ENCODE results near the gene MREG. TPM values are rescaled to one million over a fixed set of nuclear protein-coding genes. Genes with fewer than 3 reads are reported as not detected.

MREG gene
- total and polyA plus RNA-seq, 9 of the 15 experiments (the other 6 are each of a cell fraction or from before 2014, with no cell fraction given): 0.77 to 3.8 (median 2.3) TPM

DNA sequence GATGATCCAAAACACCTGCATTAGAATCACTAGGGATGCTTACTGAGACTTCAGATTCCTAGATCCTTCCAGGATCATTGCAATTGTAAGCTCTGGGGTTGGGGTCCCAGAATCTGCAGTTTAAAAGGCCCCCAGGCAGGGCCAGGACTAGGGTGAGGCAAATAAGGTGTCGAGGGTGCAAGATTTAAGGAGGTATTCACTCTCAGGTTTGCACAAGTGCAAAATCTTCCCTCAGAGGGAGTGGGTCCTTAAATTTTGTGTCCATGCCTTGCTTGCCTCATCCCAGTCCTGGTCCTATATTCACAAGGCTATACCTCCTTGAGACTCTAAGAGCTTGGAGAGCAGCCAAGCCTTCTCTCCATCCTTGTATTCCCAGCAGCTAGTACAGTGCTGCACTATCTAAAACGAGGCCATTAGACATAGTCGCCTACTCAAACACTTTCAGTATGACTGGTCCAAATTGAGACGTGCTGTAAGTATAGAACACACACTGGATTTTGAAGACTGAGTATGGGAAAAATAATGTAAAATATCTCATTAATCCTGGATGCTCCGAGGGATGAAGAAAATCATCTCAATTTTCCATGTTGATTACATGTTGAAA is 31.6 kb upstream of the MREG start (continued):
- TF ChIP-seq ARID4B (CRISPR knock-in tag; IDR thresholded peaks at IDR 0.05) (no peak), FOXA3 (CRISPR knock-in tag; conservative IDR thresholded peaks at IDR 0.05 in 1 of 2, IDR thresholded peaks at IDR 0.05 in 1 of 2) (no peak)

DNA sequence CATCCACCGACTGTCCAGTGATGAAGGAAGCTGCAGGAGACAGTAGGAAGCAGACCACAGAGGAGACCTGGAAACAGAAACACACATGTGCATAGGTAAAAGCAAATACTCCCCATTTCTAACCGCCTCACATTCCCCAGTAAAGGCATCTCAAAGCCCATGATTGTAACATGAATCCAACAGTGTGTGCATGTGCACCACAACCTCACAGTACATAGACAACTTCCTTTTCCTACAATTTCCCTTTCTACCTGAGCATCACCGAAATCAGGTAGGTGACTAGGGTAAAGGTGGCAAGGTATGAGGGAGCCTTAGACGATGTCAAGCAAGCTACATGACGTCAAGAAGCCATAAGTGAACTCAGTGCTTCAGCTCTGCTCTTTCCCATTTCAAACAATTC is 30.6 kb upstream of the MREG start:
- no TSS peak for BruUV-seq (replicated peaks)
- Histone ChIP-seq H3K9ac (ENCODE audit: insufficient read depth in 1 of 2, low read depth in 2 of 2, low read length in 2 of 2) (no peak overlapping the region), H3K9me3 (replicated peaks; ENCODE audit: control insufficient read depth, insufficient read depth, low read depth, low read length) (no peaks in the 10 kb centered on the region), H3K36me3 (ENCODE audit: control insufficient read depth, insufficient read depth, low read length) (no peaks in the 10 kb centered on the region), H3K27me3 (ENCODE audit: control insufficient read depth in 2 of 2, insufficient read depth in 2 of 2, low read length in 2 of 2) (no peaks in the 10 kb centered on the region), H4K20me1 (replicated peaks; ENCODE audit: control insufficient read depth, insufficient read depth, low read length) (no peaks in the 10 kb centered on the region), H3K4me3 (no peak overlapping the region), H3K9me1 (ENCODE audit: control insufficient read depth, insufficient read depth, low read length) (peaks cover 3% of the 10 kb centered on the region), H3K4me2 (ENCODE audit: insufficient read depth, low read length) (no peak overlapping the region), H2AFZ (ENCODE audit: low read depth, low read length) (no peak overlapping the region), H3K4me1 (replicated peaks in 1 of 2; ENCODE audit: control insufficient read depth in 2 of 2, insufficient read depth in 2 of 2, low read length in 2 of 2) (no peaks in the 10 kb centered on the region; a peak in 1 of 5 replicates), H3K79me2 (ENCODE audit: control insufficient read depth, insufficient read depth, low read length) (no peaks in the 10 kb centered on the region), H3K27ac (ENCODE audit: extremely low read depth, low read depth, low read length) (no peak overlapping the region)
- 53% methylated on average over 5 of the region's 5 CpGs for WGBS (ENCODE audit: insufficient coverage, low coverage, missing lambda C conversion rate)
- no peak for TF ChIP-seq CBX8 (IDR thresholded peaks at IDR 0.05; ENCODE audit: borderline replicate concordance, extremely low read depth, low read depth, low read length, poor library complexity, severe bottlenecking)
- TF ChIP-seq SAFB2 (IDR thresholded peaks at IDR 0.05; ENCODE audit: borderline replicate concordance, low read depth, low read length, severe bottlenecking): no peak
- TF ChIP-seq, protein P1, sequence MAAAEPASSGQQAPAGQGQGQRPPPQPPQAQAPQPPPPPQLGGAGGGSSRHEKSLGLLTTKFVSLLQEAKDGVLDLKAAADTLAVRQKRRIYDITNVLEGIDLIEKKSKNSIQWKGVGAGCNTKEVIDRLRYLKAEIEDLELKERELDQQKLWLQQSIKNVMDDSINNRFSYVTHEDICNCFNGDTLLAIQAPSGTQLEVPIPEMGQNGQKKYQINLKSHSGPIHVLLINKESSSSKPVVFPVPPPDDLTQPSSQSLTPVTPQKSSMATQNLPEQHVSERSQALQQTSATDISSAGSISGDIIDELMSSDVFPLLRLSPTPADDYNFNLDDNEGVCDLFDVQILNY (CRISPR knock-in tag; IDR thresholded peaks at IDR 0.05): no peak
- no peak for TF ChIP-seq ZMIZ1 (IDR thresholded peaks at IDR 0.05; ENCODE audit: low read depth in 2 of 2, low read length in 2 of 2)
- no peak for TF ChIP-seq POLR2G (IDR thresholded peaks at IDR 0.05; ENCODE audit: low read depth, low read length)
- no peak for TF ChIP-seq NELFE (IDR thresholded peaks at IDR 0.05; ENCODE audit: insufficient read depth, insufficient read length)
- no peak for TF ChIP-seq MXI1 (IDR thresholded peaks at IDR 0.05; ENCODE audit: low read depth, low read length)
- CTCF ChIA-PET (ENCODE audit: low intra/inter-chr PET ratio): no interaction called here
- POLR2A ChIA-PET: interaction anchor here (0.8 kb wide), 1 partner anchor 21 kb away, joined by 3 read pairs; no protein-coding TSS in a partner anchor
- ATAC-seq (no peak), DNase-seq (ENCODE audit: extremely low read depth in 1 of 4, low spot score in 3 of 4) (no peak), FAIRE-seq (no peak)
- in situ Hi-C loops (cut with MboI) (no loop called here), intact Hi-C loops (cut with micrococcal nuclease) (no loop called here)

Data from K562 (cell line).